ENCODE measurements around the gene RLIM. TPM values are rescaled to one million over a fixed set of nuclear protein-coding genes. Genes with fewer than 3 reads are reported as not detected.

The RLIM gene
- polyA plus RNA-seq, 1 donor (not counting 4 experiments of a cell fraction or from before 2014, with no cell fraction given), result 23.8 TPM

GRCh38 chrX:74536832-74537371, 77.5 kb downstream of the RLIM start:
- Histone ChIP-seq H3K9me1 (ENCODE audit: control insufficient read depth, extremely low read depth, insufficient read depth, low read length) (no peaks in the 10 kb centered on the region), H3K4me3 (ENCODE audit: control insufficient read depth in 2 of 3, extremely low read depth in 1 of 3, insufficient read depth in 2 of 3, low read depth in 1 of 3, low read length in 3 of 3) (peak overlapping the region in 2 of 3 experiments; percentile 25 to 59), H3K9ac (ENCODE audit: control insufficient read depth, extremely low read depth, insufficient read depth, low read length) (peak overlapping the region; percentile 40), H3K9me3 (ENCODE audit: control insufficient read depth, low read depth, low read length) (no peaks in the 10 kb centered on the region), H3K4me2 (ENCODE audit: control insufficient read depth, extremely low read depth, insufficient read depth, low read depth, low read length) (peak overlapping the region; percentile 62), H3K79me2 (ENCODE audit: control insufficient read depth, insufficient read depth, low read length) (no peaks in the 10 kb centered on the region), H3K27me3 (ENCODE audit: control insufficient read depth, extremely low read depth, insufficient read depth, low read length) (no peaks in the 10 kb centered on the region), H4K20me1 (ENCODE audit: control insufficient read depth, extremely low read depth, insufficient read depth, low read length) (no peaks in the 10 kb centered on the region), H3K36me3 (ENCODE audit: control insufficient read depth in 2 of 2, extremely low read depth in 1 of 2, insufficient read depth in 2 of 2, low read length in 2 of 2) (no peaks in the 10 kb centered on the region), H2AFZ (ENCODE audit: control insufficient read depth, low read length) (no peak overlapping the region), H3K27ac (ENCODE audit: control insufficient read depth, insufficient read depth, low read length) (no peak overlapping the region), H3K4me1 (ENCODE audit: control insufficient read depth, extremely low read depth, insufficient read depth, low read length) (peaks cover 11% of the 10 kb centered on the region)
- dilution Hi-C loops (cut with MboI; ENCODE audit: extremely low pct_ligation_motif_present, low sequenced_read_pairs), result no loop called here
- no peak for FAIRE-seq
- TF ChIP-seq EZH2 (IDR thresholded peaks at IDR 0.05; ENCODE audit: low read length) (no peak), CTCF (optimal IDR thresholded peaks at IDR 0.05 in 1 of 3, IDR thresholded peaks at IDR 0.05 in 1 of 3, conservative IDR thresholded peaks at IDR 0.05 in 1 of 3; ENCODE audit: extremely low read depth in 1 of 3, insufficient read depth in 2 of 3, low read length in 3 of 3) (no peak)
- no peak for DNase-seq (ENCODE audit: low read depth, low spot score)

DNA sequence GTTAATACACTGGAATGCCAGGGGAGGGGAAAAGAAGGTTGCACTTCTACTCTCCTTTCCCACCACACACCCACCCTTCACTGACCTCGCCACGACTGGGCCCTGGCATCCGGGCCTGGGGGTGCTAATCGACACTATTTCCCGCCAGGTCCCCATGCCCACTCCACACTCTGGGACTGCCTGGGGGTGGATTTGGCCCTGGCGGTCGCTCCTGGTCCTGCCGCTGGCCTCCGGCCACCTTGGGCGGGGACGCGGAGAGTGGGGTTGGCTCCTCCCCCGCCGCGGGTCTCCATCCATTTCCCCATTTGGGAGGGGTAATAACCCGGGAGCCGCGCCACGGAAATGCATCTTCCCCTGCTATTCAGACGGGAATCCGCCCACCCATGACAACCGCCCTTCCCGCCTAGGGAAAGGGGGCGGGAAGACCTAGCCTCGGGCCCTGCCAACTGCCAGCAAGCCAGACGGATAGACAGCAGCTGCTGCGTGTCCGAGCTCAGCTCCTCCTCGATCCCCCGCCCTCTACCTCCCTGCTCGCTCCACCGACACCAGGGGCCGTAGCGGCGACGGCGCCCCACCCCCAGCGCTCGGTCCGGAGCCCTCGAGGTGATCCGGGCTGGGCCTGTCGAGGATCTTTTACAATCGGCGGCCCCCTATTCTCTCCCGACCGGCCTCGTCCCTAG, 78.1 kb downstream of the RLIM start:
- DNase-seq (ENCODE audit: low read depth, low spot score) (no peak), FAIRE-seq (no peak)
- H3K9ac ChIP-seq (ENCODE audit: control insufficient read depth, extremely low read depth, insufficient read depth, low read length), result peak overlapping the region; percentile 40

More for the DNA sequence above, 78.1 kb downstream of the RLIM start:
- no peak for TF ChIP-seq EZH2 (IDR thresholded peaks at IDR 0.05; ENCODE audit: low read length)
- no peak for TF ChIP-seq CTCF (optimal IDR thresholded peaks at IDR 0.05 in 1 of 3, IDR thresholded peaks at IDR 0.05 in 1 of 3, conservative IDR thresholded peaks at IDR 0.05 in 1 of 3; ENCODE audit: extremely low read depth in 1 of 3, insufficient read depth in 2 of 3, low read length in 3 of 3)
- Histone ChIP-seq H3K4me2 (ENCODE audit: control insufficient read depth, extremely low read depth, insufficient read depth, low read depth, low read length) (peak overlapping the region; percentile 62), H3K27me3 (ENCODE audit: control insufficient read depth, extremely low read depth, insufficient read depth, low read length) (no peaks in the 10 kb centered on the region), H3K79me2 (ENCODE audit: control insufficient read depth, insufficient read depth, low read length) (no peaks in the 10 kb centered on the region), H3K36me3 (ENCODE audit: control insufficient read depth in 2 of 2, extremely low read depth in 1 of 2, insufficient read depth in 2 of 2, low read length in 2 of 2) (no peaks in the 10 kb centered on the region), H3K9me1 (ENCODE audit: control insufficient read depth, extremely low read depth, insufficient read depth, low read length) (no peaks in the 10 kb centered on the region), H4K20me1 (ENCODE audit: control insufficient read depth, extremely low read depth, insufficient read depth, low read length) (no peaks in the 10 kb centered on the region), H3K9me3 (ENCODE audit: control insufficient read depth, low read depth, low read length) (no peaks in the 10 kb centered on the region), H3K4me3 (ENCODE audit: control insufficient read depth in 2 of 3, extremely low read depth in 1 of 3, insufficient read depth in 2 of 3, low read depth in 1 of 3, low read length in 3 of 3) (peak overlapping the region; percentile 14 to 59 (median 25)), H3K4me1 (ENCODE audit: control insufficient read depth, extremely low read depth, insufficient read depth, low read length) (peaks cover 11% of the 10 kb centered on the region), H3K27ac (ENCODE audit: control insufficient read depth, insufficient read depth, low read length) (no peak overlapping the region), H2AFZ (ENCODE audit: control insufficient read depth, low read length) (peak overlapping the region; percentile 36)
- dilution Hi-C loops (cut with MboI; ENCODE audit: extremely low pct_ligation_motif_present, low sequenced_read_pairs), result no loop called here

All from keratinocyte (primary cell).